GM12878 (cell line): ENCODE measurements around the gene RAB22A. TPM values are rescaled to one million over a fixed set of nuclear protein-coding genes. Genes with fewer than 3 reads are reported as not detected.

Source experiments
- ATAC-seq: fragments of 200-7000 bp; cut with Tn5 transposase; 3 replicates; pipeline ENCODE4 v1.9.1; 2020; ENCODE audit warnings: mild to moderate bottlenecking, moderate library complexity
- BruUV-seq: library from RNA; stranded (reverse); fragments of 400-500 nt; replicated peaks from 2 replicates; lab custom pipeline; 2021; lab: Mats Ljungman, UMichigan
- CTCF ChIA-PET: fragments of 300-600 bp; sonication (Branson Sonifier 250); formaldehyde crosslinking; extraction: SDS; loops from one replicate; lab custom pipeline; 2021; ENCODE audit warnings: inconsistent platforms; lab: Yijun Ruan, JAX
- POLR2A ChIA-PET: fragments of 350-600 bp; formaldehyde crosslinking; extraction: SDS; loops from one replicate; lab custom pipeline; 2021; ENCODE audit warnings: inconsistent platforms; lab: Charles Lee
- RAD21 ChIA-PET: fragments of 300-600 bp; sonication (Branson Sonifier 250); formaldehyde crosslinking; loops from one replicate; lab custom pipeline; 2023; ENCODE audit warnings: antibody characterized with exemption; ENCODE audit not compliant: unreplicated experiment; lab: Charles Lee
- SMC1A ChIA-PET: fragments of 300-600 bp; sonication (Branson Sonifier 250); formaldehyde crosslinking; loops from one replicate; lab custom pipeline; 2023; ENCODE audit not compliant: unreplicated experiment, uncharacterized antibody; lab: Charles Lee
- DNase-seq: peaks from one replicate; pipeline ENCODE4 v3.0.0-alpha.2; 2011; ENCODE audit warnings: low read depth, low spot score
- FAIRE-seq: peaks from 3 replicates; lab custom pipeline; 2011; peaks lifted over from hg19 to GRCh38; lab: Jason Lieb, UNC
- H2AFZ ChIP-seq: 2 replicates; pipeline ENCODE4 v1.6.0; 2011; ENCODE audit warnings: low read depth, low read length, control low read depth; ENCODE audit not compliant: control insufficient read depth
- H3K27ac ChIP-seq: 2 replicates; pipeline ENCODE4 v1.5.1; 2011; ENCODE audit warnings: control low read depth; ENCODE audit not compliant: control insufficient read depth, insufficient read depth
- H3K27me3 ChIP-seq, 2 experiments: replicated peaks in 1 of 2; 2 replicates each; pipeline versions ENCODE4 v1.6.0 to v1.6.1; 2011; ENCODE audit warnings: low read length in 1 of 2; ENCODE audit not compliant: control insufficient read depth in 2 of 2, insufficient read depth in 2 of 2
- H3K36me3 ChIP-seq, 2 experiments: 2 replicates each; pipeline ENCODE4 v1.5.1; 2011; ENCODE audit warnings: low read length in 1 of 2; ENCODE audit not compliant: control insufficient read depth in 2 of 2, insufficient read depth in 2 of 2
- H3K4me1 ChIP-seq: 2 replicates; pipeline ENCODE4 v1.6.1; 2011; ENCODE audit warnings: mild to moderate bottlenecking, low read length, moderate library complexity, mixed read lengths; ENCODE audit not compliant: control insufficient read depth, insufficient read depth
- H3K4me2 ChIP-seq: 2 replicates; pipeline ENCODE4 v1.6.0; 2011; ENCODE audit warnings: control low read depth; ENCODE audit not compliant: control insufficient read depth, insufficient read depth
- H3K4me3 ChIP-seq: fragments of 200-600 bp; sonication (generic); 2 replicates; pipeline ENCODE4 v1.5.1; 2016
- H3K79me2 ChIP-seq: 2 replicates; pipeline ENCODE4 v1.6.0; 2011; ENCODE audit warnings: low read length; ENCODE audit not compliant: control insufficient read depth, insufficient read depth
- H3K9ac ChIP-seq: 2 replicates; pipeline ENCODE4 v1.8.0; 2011; ENCODE audit warnings: low read length, control low read depth, mixed read lengths; ENCODE audit not compliant: control insufficient read depth, insufficient read depth
- H3K9me3 ChIP-seq: replicated peaks from 3 replicates; pipeline ENCODE4 v1.5.1; 2011; ENCODE audit warnings: mild to moderate bottlenecking, low read length; ENCODE audit not compliant: control insufficient read depth, insufficient read depth
- H4K20me1 ChIP-seq: 2 replicates; pipeline ENCODE4 v1.6.0; 2011; ENCODE audit not compliant: control insufficient read depth, insufficient read depth
- ASH2L ChIP-seq: fragments of 300-600, 200-600 bp; sonication (generic); IDR thresholded peaks from 2 replicates; pipeline ENCODE4 v1.6.1; 2017; ENCODE audit warnings: low read depth, mild to moderate bottlenecking, borderline replicate concordance
- BACH1 ChIP-seq: fragments of 450-650 bp; IDR thresholded peaks from 2 replicates; pipeline ENCODE4 v1.6.1; 2017; ENCODE audit warnings: mild to moderate bottlenecking, borderline replicate concordance
- BRCA1 ChIP-seq: IDR thresholded peaks from 2 replicates; pipeline ENCODE4 v1.6.1; 2011; ENCODE audit warnings: low read depth, low read length, improper control_type of control experiment
- CREM ChIP-seq: IDR thresholded peaks from 2 replicates; pipeline ENCODE4 v1.6.1; 2014; ENCODE audit warnings: antibody characterized with exemption, low read depth
- FOS ChIP-seq: IDR thresholded peaks from 3 replicates; pipeline ENCODE4 v1.6.1; 2011; ENCODE audit warnings: borderline replicate concordance; ENCODE audit not compliant: insufficient read length; ENCODE audit errors: extremely low read depth
- MEF2A ChIP-seq: IDR thresholded peaks from 2 replicates; pipeline ENCODE4 v1.6.1; 2011; ENCODE audit warnings: low read depth, mild to moderate bottlenecking, low read length, moderate library complexity; ENCODE audit not compliant: insufficient read depth
- MYB ChIP-seq: fragments of 150-350 bp; IDR thresholded peaks from 2 replicates; pipeline ENCODE4 v1.6.1; 2014; ENCODE audit warnings: mild to moderate bottlenecking, low read depth, low read length, borderline replicate concordance
- NRF1 ChIP-seq: conservative IDR thresholded peaks from 2 replicates; pipeline ENCODE4 v1.6.1; 2011; ENCODE audit warnings: mild to moderate bottlenecking, low read depth, low read length, improper control_type of control experiment
- PML ChIP-seq: IDR thresholded peaks from 2 replicates; pipeline ENCODE4 v1.6.1; 2012; ENCODE audit warnings: low read length, inconsistent platforms
- POLR2AphosphoS5 ChIP-seq: IDR thresholded peaks from 2 replicates; pipeline ENCODE4 v1.6.1; 2011; ENCODE audit warnings: mild to moderate bottlenecking, low read length, inconsistent platforms
- RELA ChIP-seq: fragments of 450-650 bp; IDR thresholded peaks from 2 replicates; pipeline ENCODE4 v1.8.0; 2014; ENCODE audit warnings: borderline replicate concordance; ENCODE audit not compliant: partially characterized antibody
- SPI1 ChIP-seq: IDR thresholded peaks from 2 replicates; pipeline ENCODE4 v1.6.1; 2011; ENCODE audit warnings: low read depth, mild to moderate bottlenecking, low read length, moderate library complexity, borderline replicate concordance; ENCODE audit not compliant: insufficient read depth
- SREBF1 ChIP-seq: IDR thresholded peaks from 2 replicates; pipeline ENCODE4 v1.6.1; 2012; ENCODE audit warnings: mild to moderate bottlenecking, low read length
- TCF12 ChIP-seq: IDR thresholded peaks from 2 replicates; pipeline ENCODE4 v1.6.1; 2011; ENCODE audit warnings: low read depth, mild to moderate bottlenecking, low read length
- TCF7 ChIP-seq: IDR thresholded peaks from 2 replicates; pipeline ENCODE4 v1.6.1; 2014; ENCODE audit warnings: antibody characterized with exemption, borderline replicate concordance
- ZNF24 ChIP-seq: fragments of 450-650 bp; IDR thresholded peaks from 2 replicates; pipeline ENCODE4 v1.6.1; 2017; ENCODE audit warnings: antibody characterized with exemption, mild to moderate bottlenecking
- in situ Hi-C: fragments of 300-500 bp; cut with MboI; formaldehyde crosslinking; loops from 9 replicates; pipeline ENCODE4 v1.14.3; 2018; ENCODE audit warnings: mixed read lengths
- intact Hi-C: fragments of 100-400 bp; cut with micrococcal nuclease; formaldehyde crosslinking; loops from one replicate; pipeline ENCODE4 v1.14.2; 2022; ENCODE audit not compliant: unreplicated experiment
- polyA plus RNA-seq, 11 experiments: library from polyadenylated mRNA; depleted of rRNA in 4 of 11; unstranded in 6 of 11; stranded (reverse) in 5 of 11; fragments of >200 nt; fragmentation: Nextera tagmentation in 4 of 11; fragmentation: Illumina TruSeq in 1 of 11; extraction: Ambion mirVana in 4 of 11; extraction: Trizol in 1 of 11; gene quantifications; 1 replicate in 1 of 11; 2 replicates in 10 of 11; pipeline versions ENCODE4 v1.2.1 to v1.2.3, GENCODE V29; 2011 to 2016; ENCODE audit warnings: inconsistent platforms in 2 of 11, missing spikeins in 2 of 11, low read depth in 1 of 11
- total RNA-seq, 4 experiments: library from RNA; depleted of rRNA in 3 of 4; stranded (reverse); fragments of >200 nt in 3 of 4; fragmentation: Illumina TruSeq in 1 of 4; extraction: Trizol in 1 of 4; gene quantifications; 2 replicates each; pipeline versions ENCODE4 v1.2.1 to v1.2.3, GENCODE V29; 2013 to 2021
- TF ChIP-seq, protein P1 (sequence below): fragments of 150-350 bp; IDR thresholded peaks from 2 replicates; pipeline ENCODE4 v1.6.1; 2014; ENCODE audit warnings: mild to moderate bottlenecking, low read depth, low read length
- TF ChIP-seq, protein P2 (sequence below): IDR thresholded peaks from 2 replicates; pipeline ENCODE4 v1.6.1; 2011; ENCODE audit warnings: borderline replicate concordance, low read depth, mild to moderate bottlenecking, moderate library complexity, low read length; ENCODE audit not compliant: insufficient read depth, poor library complexity, severe bottlenecking
- TF ChIP-seq, protein P3 (sequence below): IDR thresholded peaks from 2 replicates; pipeline ENCODE4 v1.6.1; 2012; ENCODE audit warnings: low read depth, low read length, improper control_type of control experiment

Gene RAB22A
- total and polyA plus RNA-seq, 10 of the 15 experiments (the other 5 are each of a cell fraction or from before 2014, with no cell fraction given) = 2.7 to 12.0 (median 10.0) TPM

- in situ Hi-C loops = no loop called here
Observed at GRCh38 chr20:58274384-58274783, 35.1 kb upstream of the RAB22A start.

More at GRCh38 chr20:58274384-58274783, 35.1 kb upstream of the RAB22A start:
- ATAC-seq = no peak
- ChIA-PET CTCF (no interaction called here), POLR2A (no interaction called here)
- H3K4me1 ChIP-seq = no peaks in the 10 kb centered on the region
- BruUV-seq = no TSS peak
- H3K9ac ChIP-seq = no peak overlapping the region
- TF ChIP-seq FOS (no peak), CREM (no peak), BACH1 (no peak), SREBF1 (no peak), SPI1 (no peak), BRCA1 (no peak), NRF1 (no peak), MEF2A (no peak), TCF12 (no peak), MYB (no peak), POLR2AphosphoS5 (no peak), ASH2L (no peak), ZNF24 (no peak), TCF7 (no peak), RELA (no peak), PML (no peak)
- TF ChIP-seq, protein P1, sequence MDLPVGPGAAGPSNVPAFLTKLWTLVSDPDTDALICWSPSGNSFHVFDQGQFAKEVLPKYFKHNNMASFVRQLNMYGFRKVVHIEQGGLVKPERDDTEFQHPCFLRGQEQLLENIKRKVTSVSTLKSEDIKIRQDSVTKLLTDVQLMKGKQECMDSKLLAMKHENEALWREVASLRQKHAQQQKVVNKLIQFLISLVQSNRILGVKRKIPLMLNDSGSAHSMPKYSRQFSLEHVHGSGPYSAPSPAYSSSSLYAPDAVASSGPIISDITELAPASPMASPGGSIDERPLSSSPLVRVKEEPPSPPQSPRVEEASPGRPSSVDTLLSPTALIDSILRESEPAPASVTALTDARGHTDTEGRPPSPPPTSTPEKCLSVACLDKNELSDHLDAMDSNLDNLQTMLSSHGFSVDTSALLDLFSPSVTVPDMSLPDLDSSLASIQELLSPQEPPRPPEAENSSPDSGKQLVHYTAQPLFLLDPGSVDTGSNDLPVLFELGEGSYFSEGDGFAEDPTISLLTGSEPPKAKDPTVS = no peak
- TF ChIP-seq, protein P2, sequence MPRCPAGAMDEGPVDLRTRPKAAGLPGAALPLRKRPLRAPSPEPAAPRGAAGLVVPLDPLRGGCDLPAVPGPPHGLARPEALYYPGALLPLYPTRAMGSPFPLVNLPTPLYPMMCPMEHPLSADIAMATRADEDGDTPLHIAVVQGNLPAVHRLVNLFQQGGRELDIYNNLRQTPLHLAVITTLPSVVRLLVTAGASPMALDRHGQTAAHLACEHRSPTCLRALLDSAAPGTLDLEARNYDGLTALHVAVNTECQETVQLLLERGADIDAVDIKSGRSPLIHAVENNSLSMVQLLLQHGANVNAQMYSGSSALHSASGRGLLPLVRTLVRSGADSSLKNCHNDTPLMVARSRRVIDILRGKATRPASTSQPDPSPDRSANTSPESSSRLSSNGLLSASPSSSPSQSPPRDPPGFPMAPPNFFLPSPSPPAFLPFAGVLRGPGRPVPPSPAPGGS = no peak
- TF ChIP-seq, protein P3, sequence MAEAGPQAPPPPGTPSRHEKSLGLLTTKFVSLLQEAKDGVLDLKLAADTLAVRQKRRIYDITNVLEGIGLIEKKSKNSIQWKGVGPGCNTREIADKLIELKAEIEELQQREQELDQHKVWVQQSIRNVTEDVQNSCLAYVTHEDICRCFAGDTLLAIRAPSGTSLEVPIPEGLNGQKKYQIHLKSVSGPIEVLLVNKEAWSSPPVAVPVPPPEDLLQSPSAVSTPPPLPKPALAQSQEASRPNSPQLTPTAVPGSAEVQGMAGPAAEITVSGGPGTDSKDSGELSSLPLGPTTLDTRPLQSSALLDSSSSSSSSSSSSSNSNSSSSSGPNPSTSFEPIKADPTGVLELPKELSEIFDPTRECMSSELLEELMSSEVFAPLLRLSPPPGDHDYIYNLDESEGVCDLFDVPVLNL = no peak
- TF ChIP-seq, all 136 proteins: peak for 0
- ChIA-PET RAD21 (no interaction called here), SMC1A (no interaction called here)
- H3K4me2 ChIP-seq = no peak overlapping the region
- H4K20me1 ChIP-seq = no peaks in the 10 kb centered on the region
- intact Hi-C loops = no loop called here
- H3K4me3 ChIP-seq = no peak overlapping the region
- H3K9me3 ChIP-seq = no peaks in the 10 kb centered on the region; the same call in 2 of the 3 replicates
- no peaks in the 10 kb centered on the region for H3K79me2 ChIP-seq
- FAIRE-seq = no peak
- no peak overlapping the region for H3K27ac ChIP-seq
- H3K36me3 ChIP-seq = peaks cover 0 to 8% of the 10 kb centered on the region in 2 experiments; a peak in 1 of 4 replicates
- H2AFZ ChIP-seq = no peak overlapping the region
- H3K27me3 ChIP-seq = no peaks in the 10 kb centered on the region
- DNase-seq = no peak
